ENCODE data around the gene EOMES.

GRCh38 chr3:27749643-27750042, 27.5 kb upstream of the EOMES start:
- TF ChIP-seq, protein P1, sequence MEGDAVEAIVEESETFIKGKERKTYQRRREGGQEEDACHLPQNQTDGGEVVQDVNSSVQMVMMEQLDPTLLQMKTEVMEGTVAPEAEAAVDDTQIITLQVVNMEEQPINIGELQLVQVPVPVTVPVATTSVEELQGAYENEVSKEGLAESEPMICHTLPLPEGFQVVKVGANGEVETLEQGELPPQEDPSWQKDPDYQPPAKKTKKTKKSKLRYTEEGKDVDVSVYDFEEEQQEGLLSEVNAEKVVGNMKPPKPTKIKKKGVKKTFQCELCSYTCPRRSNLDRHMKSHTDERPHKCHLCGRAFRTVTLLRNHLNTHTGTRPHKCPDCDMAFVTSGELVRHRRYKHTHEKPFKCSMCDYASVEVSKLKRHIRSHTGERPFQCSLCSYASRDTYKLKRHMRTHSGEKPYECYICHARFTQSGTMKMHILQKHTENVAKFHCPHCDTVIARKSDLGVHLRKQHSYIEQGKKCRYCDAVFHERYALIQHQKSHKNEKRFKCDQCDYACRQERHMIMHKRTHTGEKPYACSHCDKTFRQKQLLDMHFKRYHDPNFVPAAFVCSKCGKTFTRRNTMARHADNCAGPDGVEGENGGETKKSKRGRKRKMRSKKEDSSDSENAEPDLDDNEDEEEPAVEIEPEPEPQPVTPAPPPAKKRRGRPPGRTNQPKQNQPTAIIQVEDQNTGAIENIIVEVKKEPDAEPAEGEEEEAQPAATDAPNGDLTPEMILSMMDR (conservative IDR thresholded peaks at IDR 0.05; ENCODE audit: low read depth in 2 of 2) = no peak
- TF ChIP-seq EZH2 (IDR thresholded peaks at IDR 0.05; ENCODE audit: low read depth, unreplicated experiment) = no peak
- TF ChIP-seq POLR2AphosphoS5 (IDR thresholded peaks at IDR 0.05; ENCODE audit: low read depth) = no peak
- no peak for TF ChIP-seq EZH2phosphoT487 (IDR thresholded peaks at IDR 0.05; ENCODE audit: unreplicated experiment)
- no peak for TF ChIP-seq CREB1 (CRISPR knock-in tag; IDR thresholded peaks at IDR 0.05; ENCODE audit: low read depth)
- TF ChIP-seq, protein P2, sequence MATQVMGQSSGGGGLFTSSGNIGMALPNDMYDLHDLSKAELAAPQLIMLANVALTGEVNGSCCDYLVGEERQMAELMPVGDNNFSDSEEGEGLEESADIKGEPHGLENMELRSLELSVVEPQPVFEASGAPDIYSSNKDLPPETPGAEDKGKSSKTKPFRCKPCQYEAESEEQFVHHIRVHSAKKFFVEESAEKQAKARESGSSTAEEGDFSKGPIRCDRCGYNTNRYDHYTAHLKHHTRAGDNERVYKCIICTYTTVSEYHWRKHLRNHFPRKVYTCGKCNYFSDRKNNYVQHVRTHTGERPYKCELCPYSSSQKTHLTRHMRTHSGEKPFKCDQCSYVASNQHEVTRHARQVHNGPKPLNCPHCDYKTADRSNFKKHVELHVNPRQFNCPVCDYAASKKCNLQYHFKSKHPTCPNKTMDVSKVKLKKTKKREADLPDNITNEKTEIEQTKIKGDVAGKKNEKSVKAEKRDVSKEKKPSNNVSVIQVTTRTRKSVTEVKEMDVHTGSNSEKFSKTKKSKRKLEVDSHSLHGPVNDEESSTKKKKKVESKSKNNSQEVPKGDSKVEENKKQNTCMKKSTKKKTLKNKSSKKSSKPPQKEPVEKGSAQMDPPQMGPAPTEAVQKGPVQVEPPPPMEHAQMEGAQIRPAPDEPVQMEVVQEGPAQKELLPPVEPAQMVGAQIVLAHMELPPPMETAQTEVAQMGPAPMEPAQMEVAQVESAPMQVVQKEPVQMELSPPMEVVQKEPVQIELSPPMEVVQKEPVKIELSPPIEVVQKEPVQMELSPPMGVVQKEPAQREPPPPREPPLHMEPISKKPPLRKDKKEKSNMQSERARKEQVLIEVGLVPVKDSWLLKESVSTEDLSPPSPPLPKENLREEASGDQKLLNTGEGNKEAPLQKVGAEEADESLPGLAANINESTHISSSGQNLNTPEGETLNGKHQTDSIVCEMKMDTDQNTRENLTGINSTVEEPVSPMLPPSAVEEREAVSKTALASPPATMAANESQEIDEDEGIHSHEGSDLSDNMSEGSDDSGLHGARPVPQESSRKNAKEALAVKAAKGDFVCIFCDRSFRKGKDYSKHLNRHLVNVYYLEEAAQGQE (IDR thresholded peaks at IDR 0.05; ENCODE audit: unreplicated experiment) = no peak
- no peak for TF ChIP-seq JUNB (IDR thresholded peaks at IDR 0.05; ENCODE audit: unreplicated experiment)
- no peak for TF ChIP-seq ZNF331 (CRISPR knock-in tag; IDR thresholded peaks at IDR 0.05; ENCODE audit: low read depth)
